K562 (cell line): Measurements from ENCODE around the gene PRL. TPM values are rescaled to one million over a fixed set of nuclear protein-coding genes. Genes with fewer than 3 reads are reported as not detected.

Experiments used
- ATAC-seq: fragments of 200-7000 bp; cut with Tn5 transposase; 3 replicates; pipeline ENCODE4 v1.9.1; 2020; ENCODE audit warnings: moderate library complexity
- BruUV-seq: library from RNA; stranded (reverse); fragments of 400-500 nt; replicated peaks from 2 replicates; lab custom pipeline; 2021; lab: Mats Ljungman, UMichigan
- CTCF ChIA-PET: fragments of 300-600 bp; formaldehyde crosslinking; extraction: SDS; loops from one replicate; lab custom pipeline; 2021; ENCODE audit warnings: low intra/inter-chr PET ratio; lab: Yijun Ruan, JAX
- POLR2A ChIA-PET: fragments of 300-600, 350-650 bp; sonication (Branson Sonifier 250); formaldehyde crosslinking; extraction: SDS; loops from one replicate; lab custom pipeline; 2021; ENCODE audit warnings: antibody characterized with exemption, inconsistent platforms; lab: Yijun Ruan, JAX
- DNase-seq, 4 experiments: peaks; one replicate each; pipeline versions ENCODE4 v3.0.0 to v3.0.0-alpha.2; 2011 to 2018; ENCODE audit warnings: low spot score in 3 of 4, mixed read lengths in 3 of 4; ENCODE audit errors: extremely low read depth in 1 of 4
- FAIRE-seq: peaks from 2 replicates; lab custom pipeline; 2011; peaks lifted over from hg19 to GRCh38; lab: Jason Lieb, UNC
- H2AFZ ChIP-seq: 2 replicates; pipeline ENCODE4 v1.6.0; 2011; ENCODE audit warnings: low read depth, low read length, control low read depth, inconsistent platforms
- H3K27ac ChIP-seq: fragments of 200-600 bp; 3 replicates; pipeline ENCODE4 v1.8.0; 2011; ENCODE audit warnings: low read depth, mild to moderate bottlenecking, control low read depth, inconsistent platforms, low read length, moderate library complexity, mixed read lengths; ENCODE audit errors: extremely low read depth
- H3K27me3 ChIP-seq, 2 experiments: fragments of 300-600 bp in 1 of 2; 2 replicates in 1 of 2; 3 replicates in 1 of 2; pipeline versions ENCODE4 v1.6.0 to v1.8.0; 2011; ENCODE audit warnings: inconsistent platforms in 2 of 2, low read length in 2 of 2, mild to moderate bottlenecking in 1 of 2, mixed read lengths in 1 of 2, moderate library complexity in 1 of 2; ENCODE audit not compliant: control insufficient read depth in 2 of 2, insufficient read depth in 2 of 2
- H3K36me3 ChIP-seq: fragments of 300-600 bp; 3 replicates; pipeline ENCODE4 v1.8.0; 2011; ENCODE audit warnings: mild to moderate bottlenecking, low read length, inconsistent platforms; ENCODE audit not compliant: control insufficient read depth, insufficient read depth
- H3K4me1 ChIP-seq, 2 experiments: fragments of 200-600 bp in 1 of 2; replicated peaks in 1 of 2; 2 replicates in 1 of 2; 3 replicates in 1 of 2; pipeline versions ENCODE4 v1.5.1 to v1.8.0; 2011; ENCODE audit warnings: inconsistent platforms in 2 of 2, low read length in 2 of 2, mild to moderate bottlenecking in 1 of 2, mixed read lengths in 1 of 2, moderate library complexity in 1 of 2; ENCODE audit not compliant: control insufficient read depth in 2 of 2, insufficient read depth in 2 of 2
- H3K4me2 ChIP-seq: 2 replicates; pipeline ENCODE4 v1.6.1; 2011; ENCODE audit warnings: low read length, control low read depth, inconsistent platforms, mixed read lengths; ENCODE audit not compliant: insufficient read depth
- H3K4me3 ChIP-seq: fragments of 200-600 bp; sonication (generic), shearing (Covaris generic); 2 replicates; pipeline ENCODE4 v1.5.1; 2016; ENCODE audit warnings: control low read depth, inconsistent platforms
- H3K79me2 ChIP-seq: fragments of 200-600 bp; 3 replicates; pipeline ENCODE4 v1.8.0; 2011; ENCODE audit warnings: low read length, inconsistent platforms; ENCODE audit not compliant: control insufficient read depth, insufficient read depth
- H3K9ac ChIP-seq, 2 experiments: 2 replicates each; pipeline versions ENCODE4 v1.6.0 to v1.6.1; 2011; ENCODE audit warnings: low read depth in 2 of 2, low read length in 2 of 2, control low read depth in 1 of 2, inconsistent platforms in 1 of 2, mild to moderate bottlenecking in 1 of 2, mixed read lengths in 1 of 2; ENCODE audit not compliant: insufficient read depth in 1 of 2
- H3K9me1 ChIP-seq: one replicate; pipeline ENCODE4 v1.6.0; 2011; ENCODE audit warnings: inconsistent platforms, mild to moderate bottlenecking, low read length, moderate library complexity; ENCODE audit not compliant: control insufficient read depth, insufficient read depth
- H3K9me3 ChIP-seq: replicated peaks from 2 replicates; pipeline ENCODE4 v1.5.1; 2011; ENCODE audit warnings: low read depth, low read length, inconsistent platforms; ENCODE audit not compliant: control insufficient read depth, insufficient read depth
- H4K20me1 ChIP-seq: replicated peaks from 2 replicates; pipeline ENCODE4 v1.6.1; 2011; ENCODE audit warnings: low read length, inconsistent platforms, mixed read lengths; ENCODE audit not compliant: control insufficient read depth, insufficient read depth
- ATF4 ChIP-seq: fragments of 450-650 bp; formaldehyde crosslinking; IDR thresholded peaks from 2 replicates; pipeline ENCODE4 v1.4.0; 2022; ENCODE audit warnings: mild to moderate bottlenecking, moderate library complexity
- CEBPG ChIP-seq, 3 experiments: fragments of 200-800 bp in 1 of 3; sonication (Bioruptor generic) in 1 of 3; sonication (generic) in 1 of 3; formaldehyde crosslinking in 1 of 3; IDR thresholded peaks in 2 of 3; conservative IDR thresholded peaks in 1 of 3; 2 replicates each; pipeline versions ENCODE4 v1.6.1 to v1.8.0; 2016 to 2022; ENCODE audit warnings: missing compliant biosample characterization in 2 of 3, missing genetic modification characterization in 2 of 3, mild to moderate bottlenecking in 1 of 3, missing genetic modification reagents in 1 of 3
- CXXC5 ChIP-seq: fragments of 250-450 bp; sonication (Bioruptor Pico); IDR thresholded peaks from 2 replicates; pipeline ENCODE4 v1.8.0; 2022; ENCODE audit warnings: inconsistent platforms, mild to moderate bottlenecking, moderate library complexity
- ERF ChIP-seq: fragments of 450-650 bp; formaldehyde crosslinking; IDR thresholded peaks from 2 replicates; pipeline ENCODE4 v1.4.0; 2020; ENCODE audit warnings: mild to moderate bottlenecking, mixed read lengths
- HDGF ChIP-seq: fragments of 450-650 bp; IDR thresholded peaks from 2 replicates; pipeline ENCODE4 v1.6.1; 2016
- KAT2B ChIP-seq: IDR thresholded peaks from one replicate; pipeline ENCODE4 v1.6.1; 2012; ENCODE audit warnings: low read depth, mild to moderate bottlenecking, control low read depth, inconsistent platforms, low read length, moderate library complexity
- TSHZ1 ChIP-seq: fragments of 250-450 bp; sonication (Bioruptor Pico); IDR thresholded peaks from 2 replicates; pipeline ENCODE4 v1.4.0; 2020; ENCODE audit warnings: mild to moderate bottlenecking, moderate library complexity
- ZC3H11A ChIP-seq: IDR thresholded peaks from 2 replicates; pipeline ENCODE4 v1.6.1; 2012; ENCODE audit warnings: low read depth, low read length, improper control_type of control experiment
- ZNF347 ChIP-seq: fragments of 450-650 bp; formaldehyde crosslinking; IDR thresholded peaks from 2 replicates; pipeline ENCODE4 v1.4.0; 2020; ENCODE audit warnings: low read depth, mild to moderate bottlenecking, moderate library complexity
- ZNF589 ChIP-seq: fragments of 200-800 bp; sonication (Bioruptor generic); IDR thresholded peaks from 2 replicates; pipeline ENCODE4 v1.6.1; 2016; ENCODE audit warnings: low read depth, missing genetic modification characterization, missing compliant biosample characterization
- ZNF696 ChIP-seq: fragments of 250-450 bp; sonication (Bioruptor Pico); conservative IDR thresholded peaks from 2 replicates; pipeline ENCODE4 v1.4.0; 2020; ENCODE audit warnings: mild to moderate bottlenecking, moderate library complexity
- ZNF75A ChIP-seq: fragments of 450-650 bp; formaldehyde crosslinking; IDR thresholded peaks from 2 replicates; pipeline ENCODE4 v1.4.0; 2020; ENCODE audit warnings: mild to moderate bottlenecking
- WGBS: fragments of 100-300 bp; shearing (Covaris generic); methylation state at CpG from one replicate; pipeline ENCODE4 v1.1.6; 2016; ENCODE audit warnings: low coverage, mixed read lengths; ENCODE audit not compliant: insufficient coverage; ENCODE audit errors: missing lambda C conversion rate; 5-methylcytosine and 5-hydroxymethylcytosine counted together
- in situ Hi-C: fragments of 300-500 bp; cut with MboI; formaldehyde crosslinking; loops from 4 replicates; pipeline ENCODE4 v1.15.0; 2018; ENCODE audit warnings: inconsistent platforms, mixed read lengths
- intact Hi-C: fragments of 100-400 bp; cut with micrococcal nuclease; formaldehyde crosslinking; loops from 2 replicates; pipeline ENCODE4 v1.14.2; 2022
- polyA plus RNA-seq, 8 experiments: library from polyadenylated mRNA; depleted of rRNA in 4 of 8; stranded (reverse) in 5 of 8; unstranded in 3 of 8; fragments of >200 nt; fragmentation: Nextera tagmentation in 2 of 8; fragmentation: Illumina TruSeq in 1 of 8; extraction: Ambion mirVana in 2 of 8; extraction: Trizol in 1 of 8; gene quantifications; 2 replicates each; pipeline versions ENCODE4 v1.2.1 to v1.2.3, GENCODE V29; 2011 to 2014; ENCODE audit warnings: inconsistent platforms in 1 of 8, missing spikeins in 1 of 8
- total RNA-seq, 7 experiments: library from RNA; depleted of rRNA in 6 of 7; stranded (reverse); fragments of >200 nt in 6 of 7; fragmentation: Illumina TruSeq in 2 of 7; extraction: Trizol in 2 of 7; gene quantifications; 2 replicates each; pipeline versions ENCODE4 v1.2.1 to v1.2.3, GENCODE V29; 2011 to 2021; ENCODE audit warnings: low replicate concordance in 1 of 7

Gene PRL
- total and polyA plus RNA-seq, 9 of the 15 experiments (the other 6 are each of a cell fraction or from before 2014, with no cell fraction given), result not detected

GRCh38 chr6:22279427-22279826, 17.4 kb downstream of the PRL start:
- 2% methylated on average over 2 of the region's 2 CpGs for WGBS
- in situ Hi-C loops, result no loop called here
- ATAC-seq (no peak), DNase-seq (no peak)
- no peak overlapping the region for H3K27ac ChIP-seq
- no peak overlapping the region for H3K4me3 ChIP-seq
- ChIA-PET CTCF (no interaction called here), POLR2A (no interaction called here)
- no peaks in the 10 kb centered on the region for H3K4me1 ChIP-seq
- no peaks in the 10 kb centered on the region for H3K36me3 ChIP-seq
- TF ChIP-seq CXXC5 (CRISPR knock-in tag), result no peak
- TF ChIP-seq HDGF, result no peak
- no peak for TF ChIP-seq ZC3H11A
- TF ChIP-seq ERF, result no peak
- TF ChIP-seq, all 486 proteins: peak for 0
- H3K9ac ChIP-seq, result no peak overlapping the region
- no peaks in the 10 kb centered on the region for H4K20me1 ChIP-seq
- H2AFZ ChIP-seq, result no peak overlapping the region
- BruUV-seq, result no TSS peak
- no peak overlapping the region for H3K4me2 ChIP-seq
- no peaks in the 10 kb centered on the region for H3K27me3 ChIP-seq
- H3K9me3 ChIP-seq, result no peaks in the 10 kb centered on the region
- FAIRE-seq, result no peak
- no peaks in the 10 kb centered on the region for H3K9me1 ChIP-seq
- no peaks in the 10 kb centered on the region for H3K79me2 ChIP-seq
- intact Hi-C loops, result no loop called here

GRCh38 chr6:22271081-22271480, 25.8 kb downstream of the PRL start:
- no TSS peak for BruUV-seq
- Histone ChIP-seq H3K9me3 (no peaks in the 10 kb centered on the region), H3K27ac (no peak overlapping the region), H3K4me2 (no peak overlapping the region), H3K4me3 (no peak overlapping the region), H3K79me2 (no peaks in the 10 kb centered on the region), H3K9ac (no peak overlapping the region), H2AFZ (no peak overlapping the region), H3K4me1 (no peaks in the 10 kb centered on the region), H3K9me1 (no peaks in the 10 kb centered on the region), H3K27me3 (no peaks in the 10 kb centered on the region), H4K20me1 (no peaks in the 10 kb centered on the region), H3K36me3 (no peaks in the 10 kb centered on the region)
- POLR2A ChIA-PET, result interaction anchor here (0.6 kb wide), 1 partner anchor 47 kb away, joined by 4 read pairs; no protein-coding TSS in a partner anchor
- CTCF ChIA-PET, result no interaction called here
- DNase-seq (no peak), ATAC-seq (no peak), FAIRE-seq (no peak)
- WGBS, result under 1% methylated on average over 7 of the region's 7 CpGs
- in situ Hi-C loops, result no loop called here
- intact Hi-C loops, result no loop called here
- TF ChIP-seq KAT2B, result no peak
- TF ChIP-seq ZNF347 (CRISPR knock-in tag), result no peak
- TF ChIP-seq TSHZ1 (CRISPR knock-in tag), result no peak
- TF ChIP-seq ZNF589 (CRISPR knock-in tag), result no peak
- TF ChIP-seq ZNF696 (CRISPR knock-in tag), result no peak
- TF ChIP-seq ATF4 (CRISPR knock-in tag), result no peak
- no peak for TF ChIP-seq CEBPG (CRISPR knock-in tag; IDR thresholded peaks at IDR 0.05)
- no peak for TF ChIP-seq CEBPG (tag; conservative IDR thresholded peaks at IDR 0.05 in 1 of 2, IDR thresholded peaks at IDR 0.05 in 1 of 2)
- TF ChIP-seq ZNF75A (CRISPR knock-in tag), result no peak
